GM21526 (cell line): ENCODE data around the gene GOSR1.
"Not testable (repeated sequence)": the region's sequence is repeated elsewhere in the genome, so short reads cannot be mapped to it uniquely, and the experiment has no call there.

ENCODE experiments used
- ATAC-seq: cut with Tn5 transposase; IDR thresholded peaks from one replicate; pipeline ENCODE4 v1.9.1; 2021; ENCODE audit warnings: moderate library complexity; ENCODE audit not compliant: unreplicated experiment, low FRiP score

Gene GOSR1

GRCh38 chr17:30477083-30477773 lies at the start of gene GOSR1:
GOSR1 (plus strand) TSS chr17:30477408; CDS start chr17:30477434, 26 bp downstream.
- ATAC-seq = peak; percentile 93

- no peak for ATAC-seq
Measured at GRCh38 chr17:30427611-30428010, 49.6 kb upstream of the GOSR1 start.

GRCh38 chr17:30429155-30429554 lies 48.1 kb upstream of the GOSR1 start:
- no peak for ATAC-seq

- no peak for ATAC-seq
Measured at GRCh38 chr17:30433514-30433913, 43.7 kb upstream of the GOSR1 start.

- ATAC-seq = no peak
Measured at GRCh38 chr17:30436729-30437128, 40.5 kb upstream of the GOSR1 start.

GRCh38 chr17:30443721-30444120 lies 33.5 kb upstream of the GOSR1 start:
- ATAC-seq = no peak

- ATAC-seq = not testable (repeated sequence)
Measured at GRCh38 chr17:30446640-30447039, 30.6 kb upstream of the GOSR1 start.

- ATAC-seq = no peak
Measured at GRCh38 chr17:30449480-30449879, 27.7 kb upstream of the GOSR1 start.

- no peak for ATAC-seq
Measured at GRCh38 chr17:30450125-30451027, 26.8 kb upstream of the GOSR1 start.

- no peak for ATAC-seq
Measured at GRCh38 chr17:30454635-30455034, 22.6 kb upstream of the GOSR1 start.

- no peak for ATAC-seq
Measured at GRCh38 chr17:30458371-30458770, 18.8 kb upstream of the GOSR1 start.

- not testable (repeated sequence) for ATAC-seq
Measured at GRCh38 chr17:30458797-30459413, 18.3 kb upstream of the GOSR1 start.

- ATAC-seq = no peak
Measured at GRCh38 chr17:30468465-30468864, 8.7 kb upstream of the GOSR1 start.

GRCh38 chr17:30472238-30472890 lies 4.8 kb upstream of the GOSR1 start:
- no peak for ATAC-seq

GRCh38 chr17:30475206-30475605 lies 2.0 kb upstream of the GOSR1 start:
- ATAC-seq = no peak

- peak; percentile 10 for ATAC-seq
Measured at GRCh38 chr17:30476726-30477082, 504 bp upstream of the GOSR1 start.

- no peak for ATAC-seq
Measured at GRCh38 chr17:30477774-30478115, 537 bp downstream of the GOSR1 start.

- no peak for ATAC-seq
Measured at GRCh38 chr17:30482555-30482954, 5.3 kb downstream of the GOSR1 start.

GRCh38 chr17:30483159-30483558 lies 6.0 kb downstream of the GOSR1 start:
- ATAC-seq = no peak

GRCh38 chr17:30493780-30494179 lies 16.6 kb downstream of the GOSR1 start:
- no peak for ATAC-seq

GRCh38 chr17:30495586-30495985 lies 18.4 kb downstream of the GOSR1 start:
- no peak for ATAC-seq
